Transverse colon (tissue), 3 donors: Measurements from ENCODE around the gene RABGAP1.

Experiments
- EP300 ChIP-seq: sonication (generic); formaldehyde crosslinking; IDR thresholded peaks from one replicate; pipeline ENCODE4 v1.6.1; 2017; ENCODE audit warnings: antibody characterized with exemption, low read depth
- TF ChIP-seq, protein P1 (sequence below), 5 experiments: fragments of 200-600 bp in 3 of 5; fragments of 450-650 bp in 2 of 5; sonication (generic) in 3 of 5; IDR thresholded peaks; 1 replicate in 2 of 5; 2 replicates in 3 of 5; pipeline ENCODE4 v1.5.1; 2016 to 2017; ENCODE audit warnings: antibody characterized with exemption in 5 of 5, inconsistent platforms in 3 of 5, mild to moderate bottlenecking in 2 of 5, moderate library complexity in 1 of 5

DNA sequence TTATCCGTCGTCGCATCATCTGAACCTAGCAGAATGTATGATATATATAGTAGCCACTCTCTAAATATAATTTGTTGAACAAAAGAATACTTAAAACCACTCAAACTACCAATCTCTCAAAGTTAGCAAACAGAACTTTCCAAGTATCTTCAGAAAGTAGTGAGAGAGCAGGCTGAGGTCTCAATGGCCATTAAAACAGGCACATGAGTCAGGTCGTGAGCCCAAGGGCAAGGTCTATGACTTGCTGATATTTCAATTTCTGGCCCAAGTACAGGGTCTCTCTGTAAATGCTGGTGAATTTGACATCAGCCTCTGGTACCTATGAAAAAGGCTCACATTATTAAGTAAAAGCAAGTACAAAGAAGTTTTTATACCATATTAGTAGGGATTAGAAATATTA lies 187.8 kb downstream of the RABGAP1 start:
- TF ChIP-seq, protein P1, sequence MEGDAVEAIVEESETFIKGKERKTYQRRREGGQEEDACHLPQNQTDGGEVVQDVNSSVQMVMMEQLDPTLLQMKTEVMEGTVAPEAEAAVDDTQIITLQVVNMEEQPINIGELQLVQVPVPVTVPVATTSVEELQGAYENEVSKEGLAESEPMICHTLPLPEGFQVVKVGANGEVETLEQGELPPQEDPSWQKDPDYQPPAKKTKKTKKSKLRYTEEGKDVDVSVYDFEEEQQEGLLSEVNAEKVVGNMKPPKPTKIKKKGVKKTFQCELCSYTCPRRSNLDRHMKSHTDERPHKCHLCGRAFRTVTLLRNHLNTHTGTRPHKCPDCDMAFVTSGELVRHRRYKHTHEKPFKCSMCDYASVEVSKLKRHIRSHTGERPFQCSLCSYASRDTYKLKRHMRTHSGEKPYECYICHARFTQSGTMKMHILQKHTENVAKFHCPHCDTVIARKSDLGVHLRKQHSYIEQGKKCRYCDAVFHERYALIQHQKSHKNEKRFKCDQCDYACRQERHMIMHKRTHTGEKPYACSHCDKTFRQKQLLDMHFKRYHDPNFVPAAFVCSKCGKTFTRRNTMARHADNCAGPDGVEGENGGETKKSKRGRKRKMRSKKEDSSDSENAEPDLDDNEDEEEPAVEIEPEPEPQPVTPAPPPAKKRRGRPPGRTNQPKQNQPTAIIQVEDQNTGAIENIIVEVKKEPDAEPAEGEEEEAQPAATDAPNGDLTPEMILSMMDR (IDR thresholded peaks at IDR 0.05): no peak
- no peak for TF ChIP-seq EP300
